Spleen (tissue), 7 donors: ENCODE measurements around the gene ITGB5.

Experiments used
- CTCF ChIP-seq, 11 experiments: fragments of 200-600 bp in 7 of 11; fragments of 450-650 bp in 4 of 11; sonication (generic) in 4 of 11; IDR thresholded peaks in 8 of 11; conservative IDR thresholded peaks in 3 of 11; 1 replicate in 7 of 11; 2 replicates in 4 of 11; pipeline versions ENCODE4 v1.4.0 to v1.8.0; 2016 to 2021; ENCODE audit warnings: antibody characterized with exemption in 11 of 11, inconsistent platforms in 4 of 11, mild to moderate bottlenecking in 1 of 11
- POLR2A ChIP-seq, 3 donors: fragments of 450-650 bp; IDR thresholded peaks; one replicate each; pipeline ENCODE4 v1.5.1; 2017; ENCODE audit warnings: antibody characterized with exemption in 3 of 3, mild to moderate bottlenecking in 1 of 3
- POLR2AphosphoS5 ChIP-seq, 3 donors: sonication (generic); formaldehyde crosslinking; IDR thresholded peaks; one replicate each; pipeline ENCODE4 v1.5.1; 2017; ENCODE audit warnings: antibody characterized with exemption in 3 of 3
- donor health status: DM: no; HTN: no; CAD: no; lungs with moderate emphysema.
- donor health status: DM: no; HTN: no; CAD: no.
- donor health status: DM: no; HTN: no; CAD: no.

GRCh38 chr3:124845406-124845805 lies 41.8 kb downstream of the ITGB5 start:
- TF ChIP-seq CTCF (IDR thresholded peaks at IDR 0.05 in 8 of 11, conservative IDR thresholded peaks at IDR 0.05 in 3 of 11): no peak
- no peak for TF ChIP-seq POLR2A (IDR thresholded peaks at IDR 0.05)
- no peak for TF ChIP-seq POLR2AphosphoS5 (IDR thresholded peaks at IDR 0.05)
